DND-41 (cell line): Measurements from ENCODE around the gene FLG2.
"Not testable (repeated sequence)": the region's sequence is repeated elsewhere in the genome, so short reads cannot be mapped to it uniquely, and the experiment has no call there.

Source experiments
- ATAC-seq: fragments of 200-7000 bp; cut with Tn5 transposase; 3 replicates; pipeline ENCODE4 v1.9.1; 2021; ENCODE audit warnings: low read depth; ENCODE audit not compliant: insufficient read depth
- DNase-seq: peaks from one replicate; pipeline ENCODE4 v3.0.0-alpha.2; 2020
- H2AFZ ChIP-seq: 2 replicates; pipeline ENCODE4 v1.6.0; 2012; ENCODE audit warnings: low read depth, low read length
- H3K27ac ChIP-seq: 2 replicates; pipeline ENCODE4 v1.5.1; 2012; ENCODE audit warnings: low read length, inconsistent platforms
- H3K27me3 ChIP-seq: fragments of 200-600 bp; sonication (generic); 2 replicates; pipeline ENCODE4 v1.6.0; 2012; ENCODE audit warnings: low read length, mild to moderate bottlenecking, inconsistent platforms; ENCODE audit not compliant: insufficient read depth, poor library complexity
- H3K36me3 ChIP-seq: 2 replicates; pipeline ENCODE4 v1.5.1; 2012; ENCODE audit warnings: low read length, inconsistent platforms; ENCODE audit not compliant: insufficient read depth
- H3K4me1 ChIP-seq: 2 replicates; pipeline ENCODE4 v1.5.1; 2012; ENCODE audit warnings: mild to moderate bottlenecking, low read length; ENCODE audit not compliant: insufficient read depth
- H3K4me2 ChIP-seq: 2 replicates; pipeline ENCODE4 v1.6.0; 2012; ENCODE audit warnings: mild to moderate bottlenecking, moderate library complexity, low read length, inconsistent platforms; ENCODE audit not compliant: insufficient read depth
- H3K4me3 ChIP-seq, 2 experiments: fragments of 200-600 bp in 1 of 2; shearing (Covaris generic) in 1 of 2; 2 replicates each; pipeline ENCODE4 v1.5.1; 2012 to 2016; ENCODE audit warnings: inconsistent platforms in 2 of 2, low read length in 2 of 2, mild to moderate bottlenecking in 2 of 2, low read depth in 1 of 2, moderate library complexity in 1 of 2
- H3K79me2 ChIP-seq: 2 replicates; pipeline ENCODE4 v1.6.0; 2012; ENCODE audit warnings: low read length, inconsistent platforms; ENCODE audit not compliant: insufficient read depth
- H3K9ac ChIP-seq: 2 replicates; pipeline ENCODE4 v1.6.0; 2012; ENCODE audit warnings: low read depth, mild to moderate bottlenecking, inconsistent platforms, low read length, moderate library complexity
- H3K9me3 ChIP-seq: 2 replicates; pipeline ENCODE4 v1.5.1; 2012; ENCODE audit warnings: low read length, moderate library complexity, mild to moderate bottlenecking, inconsistent platforms; ENCODE audit not compliant: insufficient read depth, severe bottlenecking
- H4K20me1 ChIP-seq: 2 replicates; pipeline ENCODE4 v1.6.0; 2012; ENCODE audit warnings: low read length; ENCODE audit not compliant: insufficient read depth
- CTCF ChIP-seq: IDR thresholded peaks from 2 replicates; pipeline ENCODE4 v1.5.1; 2012; ENCODE audit warnings: borderline replicate concordance, low read length, moderate library complexity, mild to moderate bottlenecking; ENCODE audit not compliant: poor library complexity, severe bottlenecking; ENCODE audit errors: extremely low read depth
- EZH2 ChIP-seq: IDR thresholded peaks from 3 replicates; pipeline ENCODE4 v1.6.1; 2012; ENCODE audit warnings: borderline replicate concordance, low read depth, mild to moderate bottlenecking, moderate library complexity, low read length, inconsistent platforms; ENCODE audit not compliant: severe bottlenecking

FLG2 gene

GRCh38 chr1:152309955-152310354, 49.9 kb downstream of the FLG2 start:
- H3K27me3 ChIP-seq = no peaks in the 10 kb centered on the region
- DNase-seq = no peak
- H3K9me3 ChIP-seq = no peaks in the 10 kb centered on the region
- no peaks in the 10 kb centered on the region for H3K79me2 ChIP-seq
- TF ChIP-seq EZH2 (no peak), CTCF (no peak)
- H3K27ac ChIP-seq = no peak overlapping the region
- H2AFZ ChIP-seq = no peak overlapping the region
- no peak overlapping the region for H3K9ac ChIP-seq
- no peaks in the 10 kb centered on the region for H4K20me1 ChIP-seq
- H3K4me3 ChIP-seq = no peak overlapping the region
- ATAC-seq = no peak
- H3K4me2 ChIP-seq = no peak overlapping the region
- H3K4me1 ChIP-seq = no peaks in the 10 kb centered on the region
- H3K36me3 ChIP-seq = no peaks in the 10 kb centered on the region

- ATAC-seq, H3K27me3 ChIP-seq, H3K36me3 ChIP-seq, H3K4me2 ChIP-seq, H3K79me2 ChIP-seq, H3K9ac ChIP-seq, H4K20me1 ChIP-seq, H3K27ac ChIP-seq, H2AFZ ChIP-seq, H3K4me1 ChIP-seq, H3K4me3 ChIP-seq, DNase-seq, H3K9me3 ChIP-seq: not testable (repeated sequence)
Observed at GRCh38 chr1:152309320-152309901, 50.4 kb downstream of the FLG2 start.

GRCh38 chr1:152308758-152309157, 51.0 kb downstream of the FLG2 start:
- H3K9ac ChIP-seq, H3K36me3 ChIP-seq, H3K4me2 ChIP-seq, H3K9me3 ChIP-seq, ATAC-seq, H4K20me1 ChIP-seq, H2AFZ ChIP-seq, DNase-seq, H3K27me3 ChIP-seq, H3K27ac ChIP-seq, H3K4me1 ChIP-seq, H3K4me3 ChIP-seq, H3K79me2 ChIP-seq: not testable (repeated sequence)

GRCh38 chr1:152307970-152308369, 51.8 kb downstream of the FLG2 start:
- H3K4me3 ChIP-seq, H3K79me2 ChIP-seq, H3K27ac ChIP-seq, H4K20me1 ChIP-seq, DNase-seq, H3K4me2 ChIP-seq, H2AFZ ChIP-seq, H3K27me3 ChIP-seq, H3K36me3 ChIP-seq, H3K9ac ChIP-seq, H3K4me1 ChIP-seq, H3K9me3 ChIP-seq, ATAC-seq: not testable (repeated sequence)

- not testable (repeated sequence) for H3K27me3 ChIP-seq, DNase-seq, H3K9me3 ChIP-seq
Observed at GRCh38 chr1:152306123-152306522, 53.7 kb downstream of the FLG2 start.

GRCh38 chr1:152304773-152305172, 55.0 kb downstream of the FLG2 start:
- H2AFZ ChIP-seq, H3K4me2 ChIP-seq, H3K4me3 ChIP-seq, H3K9me3 ChIP-seq, H3K79me2 ChIP-seq, DNase-seq, H3K36me3 ChIP-seq, H3K27me3 ChIP-seq, H3K27ac ChIP-seq, H3K9ac ChIP-seq, ATAC-seq, H4K20me1 ChIP-seq, H3K4me1 ChIP-seq: not testable (repeated sequence)

More at GRCh38 chr1:152306123-152306522, 53.7 kb downstream of the FLG2 start:
- not testable (repeated sequence) for H3K4me3 ChIP-seq, H3K36me3 ChIP-seq, H3K4me2 ChIP-seq, H3K4me1 ChIP-seq, ATAC-seq, H4K20me1 ChIP-seq, H3K9ac ChIP-seq, H3K79me2 ChIP-seq, H3K27ac ChIP-seq, H2AFZ ChIP-seq

- H3K9me3 ChIP-seq, H3K9ac ChIP-seq, H3K36me3 ChIP-seq, H3K27me3 ChIP-seq, H3K27ac ChIP-seq, H3K79me2 ChIP-seq, DNase-seq, H3K4me3 ChIP-seq, H2AFZ ChIP-seq, H3K4me1 ChIP-seq, ATAC-seq, H3K4me2 ChIP-seq, H4K20me1 ChIP-seq: not testable (repeated sequence)
Observed at GRCh38 chr1:152303139-152303872, 56.5 kb downstream of the FLG2 start.
